ENCODE data around the gene MT1E. TPM values are rescaled to one million over a fixed set of nuclear protein-coding genes. Genes with fewer than 3 reads are reported as not detected.
"Not testable (repeated sequence)": the region's sequence is repeated elsewhere in the genome, so short reads cannot be mapped to it uniquely, and the experiment has no call there.

MT1E gene
- total RNA-seq, 2 donors from 2014 or later: 64.7 to 240 TPM

GRCh38 chr16:56620339-56620897 lies 5.2 kb upstream of the MT1E start:
- DNase-seq: no peak
- intact Hi-C loops (cut with DNase I, micrococcal nuclease): no loop called here
- ATAC-seq: no peak

GRCh38 chr16:56621665-56622445 lies 3.7 kb upstream of the MT1E start:
- DNase-seq; intact Hi-C loops (cut with DNase I, micrococcal nuclease); ATAC-seq: not testable (repeated sequence)

GRCh38 chr16:56623184-56623583 lies 2.4 kb upstream of the MT1E start:
- ATAC-seq; DNase-seq; intact Hi-C loops (cut with DNase I, micrococcal nuclease): not testable (repeated sequence)

- DNase-seq (no peak), ATAC-seq (no peak)
- intact Hi-C loops (cut with DNase I, micrococcal nuclease): no loop called here
These were observed 1.9 kb upstream of the MT1E start for GRCh38 chr16:56623637-56624036.

GRCh38 chr16:56625943-56626654 lies 518 bp downstream of the MT1E start:
- intact Hi-C loops (cut with DNase I, micrococcal nuclease): no loop called here
- ATAC-seq (peak; percentile 61), DNase-seq (peak; percentile 49 to 74)

GRCh38 chr16:56626685-56627084 lies 1.1 kb downstream of the MT1E start:
- ATAC-seq: peak; percentile 17
- intact Hi-C loops (cut with DNase I, micrococcal nuclease): no loop called here
- DNase-seq: no peak

- DNase-seq (no peak), ATAC-seq (no peak)
- intact Hi-C loops (cut with DNase I, micrococcal nuclease): no loop called here
These were observed 3.1 kb downstream of the MT1E start for GRCh38 chr16:56628486-56629350.

- DNase-seq: no peak
- ATAC-seq: no peak
- intact Hi-C loops (cut with DNase I, micrococcal nuclease): no loop called here
These were observed 4.0 kb downstream of the MT1E start for GRCh38 chr16:56629531-56629930.

- DNase-seq: no peak
- intact Hi-C loops (cut with DNase I, micrococcal nuclease): no loop called here
- no peak for ATAC-seq
These were observed 4.6 kb downstream of the MT1E start for GRCh38 chr16:56630134-56630533.

- intact Hi-C loops (cut with DNase I, micrococcal nuclease): no loop called here
- ATAC-seq (no peak), DNase-seq (no peak)
These were observed 5.6 kb downstream of the MT1E start for GRCh38 chr16:56631197-56631596.

- intact Hi-C loops (cut with DNase I, micrococcal nuclease): no loop called here
- no peak for DNase-seq
These were observed 6.2 kb downstream of the MT1E start for GRCh38 chr16:56631832-56632155.

GRCh38 chr16:56632156-56632847 lies 6.7 kb downstream of the MT1E start, which contains the start of gene MT1M:
TSS of gene MT1M (plus strand) at chr16:56632659. CDS start at chr16:56632732, 73 bp downstream.
- intact Hi-C loops (cut with DNase I, micrococcal nuclease): no loop called here
- peak; percentile 90 for ATAC-seq
- peak in 1 of 2 donors; percentile 60 for DNase-seq

More at GRCh38 chr16:56631832-56632155, 6.2 kb downstream of the MT1E start:
- ATAC-seq: no peak

GRCh38 chr16:56632848-56633365 lies 7.3 kb downstream of the MT1E start:
- ATAC-seq (peak; percentile 65), DNase-seq (no peak)
- intact Hi-C loops (cut with DNase I, micrococcal nuclease): no loop called here

GRCh38 chr16:56633535-56633934 lies 8.0 kb downstream of the MT1E start:
- DNase-seq (no peak), ATAC-seq (no peak)
- intact Hi-C loops (cut with DNase I, micrococcal nuclease): no loop called here

- DNase-seq: no peak
These were observed 9.3 kb downstream of the MT1E start for GRCh38 chr16:56634715-56635440.

GRCh38 chr16:56635441-56635967 lies 9.9 kb downstream of the MT1E start:
- ATAC-seq: no peak
- DNase-seq: no peak
- intact Hi-C loops (cut with DNase I, micrococcal nuclease): no loop called here

More at GRCh38 chr16:56634715-56635440, 9.3 kb downstream of the MT1E start:
- intact Hi-C loops (cut with DNase I, micrococcal nuclease): no loop called here
- no peak for ATAC-seq
